ENCODE results near the gene SPTBN1. TPM values are rescaled to one million over a fixed set of nuclear protein-coding genes. Genes with fewer than 3 reads are reported as not detected.

SPTBN1 gene
- 106 and 180 TPM in 2 replicates for total RNA-seq

DNA sequence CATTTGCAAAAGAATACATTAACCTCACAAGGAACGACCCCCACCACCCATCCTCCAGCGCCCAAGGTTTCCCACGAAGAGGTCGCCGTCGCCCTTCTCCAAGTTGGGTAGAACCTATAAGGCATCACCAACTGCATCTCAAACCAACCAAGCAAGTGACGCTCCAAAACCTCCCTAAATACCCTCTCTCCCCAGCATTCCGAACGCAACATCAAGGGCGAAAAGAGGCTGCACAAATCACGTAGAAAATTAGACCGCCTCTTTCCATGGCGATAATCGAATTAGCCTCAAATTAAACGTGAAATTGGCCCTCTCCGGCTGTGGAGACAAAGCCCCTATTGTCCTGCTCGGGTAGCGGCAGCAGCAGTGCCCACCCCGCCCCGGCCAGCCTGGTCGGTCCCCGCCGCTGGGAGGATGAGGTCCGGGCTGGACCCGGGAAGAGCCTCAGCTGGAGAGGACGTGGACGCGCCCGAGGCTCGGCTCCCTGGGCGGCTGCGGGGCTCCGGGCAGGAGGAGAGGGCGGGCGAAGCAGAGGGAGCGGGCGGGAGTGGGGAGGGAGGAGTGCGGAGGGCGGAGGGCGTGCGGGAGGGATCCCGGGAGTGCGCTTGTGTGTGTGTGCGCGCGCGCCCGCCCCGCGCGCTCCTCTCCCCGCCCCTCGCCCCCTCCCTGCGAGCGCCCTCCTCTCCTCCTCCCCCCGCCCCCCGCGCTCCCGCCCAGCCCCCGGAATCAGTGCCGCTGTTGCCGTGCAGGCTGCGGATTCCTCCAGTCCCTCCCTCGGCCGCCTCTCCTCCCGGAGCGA, at the start of gene SPTBN1:
SPTBN1 (plus strand) TSS at position 765 of the 799 bp plus-strand sequence. CDS start 70,092 bp downstream, outside the sequence.

Other genes with a start within 250 kb of the SPTBN1 start
- not detected in 2 replicates for gene TSPYL6, start 200.1 kb upstream of the SPTBN1 start, total RNA-seq

All from epithelial cell of alveolus of lung (primary cell).